T47D (cell line): ENCODE results near the gene DUSP22.
A peak's percentile ranks its signal among the peaks of the same experiment; 100 is the strongest.

Source experiments
- DNase-seq, 2 experiments: peaks; one replicate each; pipeline versions ENCODE4 v3.0.0 to v3.0.0-alpha.2; 2011 to 2012; ENCODE audit warnings: low read depth in 1 of 2, low spot score in 1 of 2
- JUND ChIP-seq: IDR thresholded peaks from 2 replicates; pipeline ENCODE4 v1.6.1; 2012; ENCODE audit warnings: low read depth
- in situ Hi-C: cut with HindIII; loops from 2 replicates; pipeline ENCODE4 v1.10.0; 2016; ENCODE audit warnings: low sequenced_read_pairs, low pct_unique_long_range_greater_than_20kb

DUSP22 gene

GRCh38 chr6:313087-313486, 20.8 kb downstream of the DUSP22 start:
- no peak for DNase-seq
- TF ChIP-seq JUND = no peak
- in situ Hi-C loops = no loop called here

GRCh38 chr6:313917-314316, 21.6 kb downstream of the DUSP22 start:
- no peak for DNase-seq
- TF ChIP-seq JUND = no peak
- in situ Hi-C loops = no loop called here

GRCh38 chr6:314377-314776, 22.1 kb downstream of the DUSP22 start:
- no peak for DNase-seq
- TF ChIP-seq JUND = no peak
- in situ Hi-C loops = no loop called here

GRCh38 chr6:315226-315625, 22.9 kb downstream of the DUSP22 start:
- no peak for TF ChIP-seq JUND
- in situ Hi-C loops = no loop called here
- no peak for DNase-seq

- no peak for TF ChIP-seq JUND
- in situ Hi-C loops = no loop called here
- DNase-seq = peak in 1 of 2 experiments; percentile 51
Measured at GRCh38 chr6:315921-316752, 23.9 kb downstream of the DUSP22 start.

GRCh38 chr6:316753-317038, 24.4 kb downstream of the DUSP22 start:
- in situ Hi-C loops = no loop called here
- no peak for TF ChIP-seq JUND
- DNase-seq = no peak

GRCh38 chr6:317060-317447, 24.8 kb downstream of the DUSP22 start:
- no peak for DNase-seq
- in situ Hi-C loops = no loop called here
- no peak for TF ChIP-seq JUND

- no peak for TF ChIP-seq JUND
- in situ Hi-C loops = no loop called here
Measured at GRCh38 chr6:317448-318144, 25.3 kb downstream of the DUSP22 start.

GRCh38 chr6:318243-318890, 26.1 kb downstream of the DUSP22 start:
- TF ChIP-seq JUND = no peak
- DNase-seq = no peak
- in situ Hi-C loops = no loop called here

More at GRCh38 chr6:317448-318144, 25.3 kb downstream of the DUSP22 start:
- DNase-seq = no peak

GRCh38 chr6:319177-320131, 27.2 kb downstream of the DUSP22 start:
- DNase-seq = no peak
- TF ChIP-seq JUND = no peak
- in situ Hi-C loops = no loop called here

- in situ Hi-C loops = no loop called here
- no peak for TF ChIP-seq JUND
- DNase-seq = no peak
Measured at GRCh38 chr6:320351-321157, 28.3 kb downstream of the DUSP22 start.

GRCh38 chr6:321158-321438, 28.8 kb downstream of the DUSP22 start:
- in situ Hi-C loops = no loop called here

More at GRCh38 chr6:321158-321438, 28.8 kb downstream of the DUSP22 start:
- DNase-seq = peak; percentile 47 to 84
- no peak for TF ChIP-seq JUND
